ENCODE results near the gene BAIAP2.

The BAIAP2 gene

GRCh38 chr17:81126281-81127132, 91.6 kb downstream of the BAIAP2 start:
- DNase-seq (ENCODE audit: low read depth), result no peak

GRCh38 chr17:81127133-81127455, 92.1 kb downstream of the BAIAP2 start:
- DNase-seq (ENCODE audit: low read depth), result no peak

GRCh38 chr17:81127526-81128177, 92.7 kb downstream of the BAIAP2 start:
- no peak for DNase-seq (ENCODE audit: low read depth)

- no peak for DNase-seq (ENCODE audit: low read depth)
Observed at GRCh38 chr17:81128338-81128737, 93.4 kb downstream of the BAIAP2 start.

- DNase-seq (ENCODE audit: low read depth), result no peak
Observed at GRCh38 chr17:81128774-81129173, 93.8 kb downstream of the BAIAP2 start.

GRCh38 chr17:81129289-81129688, 94.3 kb downstream of the BAIAP2 start:
- no peak for DNase-seq (ENCODE audit: low read depth)

- no peak for DNase-seq (ENCODE audit: low read depth)
Observed at GRCh38 chr17:81129711-81130367, 94.9 kb downstream of the BAIAP2 start.

- DNase-seq (ENCODE audit: low read depth), result no peak
Observed at GRCh38 chr17:81130385-81131361, 95.7 kb downstream of the BAIAP2 start.

GRCh38 chr17:81131486-81132196, 96.7 kb downstream of the BAIAP2 start:
- DNase-seq (ENCODE audit: low read depth), result no peak

- no peak for DNase-seq (ENCODE audit: low read depth)
Observed at GRCh38 chr17:81132197-81132540, 97.2 kb downstream of the BAIAP2 start.

GRCh38 chr17:81132770-81133723, 98.1 kb downstream of the BAIAP2 start:
- no peak for DNase-seq (ENCODE audit: low read depth)

GRCh38 chr17:81134064-81134781, 99.3 kb downstream of the BAIAP2 start:
- no peak for DNase-seq (ENCODE audit: low read depth)

GRCh38 chr17:81135505-81136278, 100.7 kb downstream of the BAIAP2 start:
- DNase-seq (ENCODE audit: low read depth), result no peak

- DNase-seq (ENCODE audit: low read depth), result no peak
Observed at GRCh38 chr17:81136366-81136765, 101.4 kb downstream of the BAIAP2 start.

- no peak for DNase-seq (ENCODE audit: low read depth)
Observed at GRCh38 chr17:81137248-81137647, 102.3 kb downstream of the BAIAP2 start.

- no peak for DNase-seq (ENCODE audit: low read depth)
Observed at GRCh38 chr17:81138083-81138482, 103.1 kb downstream of the BAIAP2 start.

- DNase-seq (ENCODE audit: low read depth), result no peak
Observed at GRCh38 chr17:81138500-81138899, 103.5 kb downstream of the BAIAP2 start.

GRCh38 chr17:81139428-81139827, 104.5 kb downstream of the BAIAP2 start:
- no peak for DNase-seq (ENCODE audit: low read depth)

- DNase-seq (ENCODE audit: low read depth), result no peak
Observed at GRCh38 chr17:81140018-81140417, 105.1 kb downstream of the BAIAP2 start.
